Myocyte (in vitro differentiated cells): Measurements from ENCODE around the gene UMPS. TPM values are rescaled to one million over a fixed set of nuclear protein-coding genes. Genes with fewer than 3 reads are reported as not detected.
A peak's percentile ranks its signal among the peaks of the same experiment; 100 is the strongest.
"Not testable (repeated sequence)": the region's sequence is repeated elsewhere in the genome, so short reads cannot be mapped to it uniquely, and the experiment has no call there.

Experiments
- DNase-seq: peaks from one replicate; pipeline ENCODE4 v3.0.0-alpha.2; 2012; ENCODE audit warnings: low read depth
- total RNA-seq: library from RNA; depleted of rRNA; stranded (reverse); fragments of >200 nt; gene quantifications from 2 replicates; pipeline ENCODE4 v1.2.3, GENCODE V29; 2014

The UMPS gene
- total RNA-seq, 1 donor from 2014 or later = 11.6 TPM

- no peak for DNase-seq
Observed at GRCh38 chr3:124779116-124779515, 48.9 kb downstream of the UMPS start.

GRCh38 chr3:124779751-124780191, 49.5 kb downstream of the UMPS start:
- DNase-seq = no peak

- DNase-seq = peak; percentile 94
Observed at GRCh38 chr3:124780356-124780755, 50.1 kb downstream of the UMPS start.

- peak; percentile 98 for DNase-seq
Observed at GRCh38 chr3:124780761-124781475, 50.7 kb downstream of the UMPS start.

GRCh38 chr3:124781476-124782376, 51.5 kb downstream of the UMPS start:
- DNase-seq = no peak

GRCh38 chr3:124782377-124782712, 52.1 kb downstream of the UMPS start:
- peak; percentile 80 for DNase-seq

- DNase-seq = peak; percentile 83
Observed at GRCh38 chr3:124783696-124784095, 53.4 kb downstream of the UMPS start.

- peak; percentile 64 for DNase-seq
Observed at GRCh38 chr3:124784686-124785382, 54.6 kb downstream of the UMPS start.

GRCh38 chr3:124785973-124786372, 55.7 kb downstream of the UMPS start:
- no peak for DNase-seq

GRCh38 chr3:124786511-124787241, 56.4 kb downstream of the UMPS start:
- DNase-seq = no peak

GRCh38 chr3:124787476-124788195, 57.4 kb downstream of the UMPS start:
- DNase-seq = peak; percentile 83

- DNase-seq = no peak
Observed at GRCh38 chr3:124788254-124788745, 58.0 kb downstream of the UMPS start.

GRCh38 chr3:124789103-124789502, 58.9 kb downstream of the UMPS start:
- DNase-seq = not testable (repeated sequence)

- DNase-seq = peak; percentile 78
Observed at GRCh38 chr3:124791142-124791541, 60.9 kb downstream of the UMPS start.

GRCh38 chr3:124791639-124792151, 61.4 kb downstream of the UMPS start:
- DNase-seq = peak; percentile 99

- DNase-seq = peak; percentile 95
Observed at GRCh38 chr3:124792341-124793040, 62.2 kb downstream of the UMPS start.

GRCh38 chr3:124793054-124793739, 62.9 kb downstream of the UMPS start:
- peak; percentile 81 for DNase-seq

- DNase-seq = no peak
Observed at GRCh38 chr3:124796477-124796876, 66.2 kb downstream of the UMPS start.
